Hepatocyte (in vitro differentiated cells): ENCODE results near the gene AXIN1.

ENCODE experiments used
- CTCF ChIP-seq: fragments of 200-600 bp; sonication (generic); IDR thresholded peaks from 2 replicates; pipeline ENCODE4 v1.5.1; 2016; ENCODE audit warnings: antibody characterized with exemption, mild to moderate bottlenecking; ENCODE audit not compliant: poor library complexity
- EZH2 ChIP-seq: fragments of 200-600 bp; sonication (generic); IDR thresholded peaks from 2 replicates; pipeline ENCODE4 v1.6.1; 2016; ENCODE audit warnings: antibody characterized with exemption, mild to moderate bottlenecking, borderline replicate concordance
- EZH2phosphoT487 ChIP-seq: fragments of 200-600 bp; sonication (generic); IDR thresholded peaks from one replicate; pipeline ENCODE4 v1.6.1; 2018; ENCODE audit warnings: antibody characterized with exemption, mild to moderate bottlenecking, low read depth, moderate library complexity; ENCODE audit not compliant: unreplicated experiment, severe bottlenecking

- TF ChIP-seq CTCF (no peak), EZH2phosphoT487 (no peak), EZH2 (no peak)
Observed at GRCh38 chr16:375212-375611, 22.7 kb upstream of the AXIN1 start.
